KMS-11 (cell line): ENCODE measurements around the gene PDS5A.

Experiments
- H2AFZ ChIP-seq: fragments of 200-600 bp; sonication (generic); 2 replicates; pipeline ENCODE4 v1.6.1; 2016; ENCODE audit warnings: antibody characterized with exemption, mixed run types, low read depth
- H3K27ac ChIP-seq: fragments of 200-600 bp; sonication (generic); 2 replicates; pipeline ENCODE4 v1.6.1; 2016; ENCODE audit warnings: mild to moderate bottlenecking, mixed run types
- H3K27me3 ChIP-seq: fragments of 200-600 bp; sonication (generic); 2 replicates; pipeline ENCODE4 v1.6.1; 2017; ENCODE audit warnings: mild to moderate bottlenecking, low read depth, mixed run types, moderate library complexity; ENCODE audit not compliant: insufficient read depth
- H3K36me3 ChIP-seq: fragments of 200-600 bp; sonication (generic); 2 replicates; pipeline ENCODE4 v1.6.1; 2017; ENCODE audit warnings: mild to moderate bottlenecking, mixed run types; ENCODE audit not compliant: insufficient read depth
- H3K4me1 ChIP-seq: fragments of 200-600 bp; sonication (generic); 2 replicates; pipeline ENCODE4 v1.6.1; 2016; ENCODE audit warnings: mild to moderate bottlenecking, low read depth, mixed run types; ENCODE audit not compliant: poor library complexity, severe bottlenecking
- H3K4me2 ChIP-seq: fragments of 200-600 bp; sonication (generic); 2 replicates; pipeline ENCODE4 v1.7.0; 2016; ENCODE audit warnings: mild to moderate bottlenecking, mixed run types
- H3K4me3 ChIP-seq: fragments of 200-600 bp; sonication (generic); IDR thresholded peaks from 2 replicates; pipeline ENCODE4 v1.6.1; 2017; ENCODE audit warnings: low read depth, low read length, mixed read lengths; ENCODE audit not compliant: insufficient read depth
- H3K79me2 ChIP-seq: fragments of 200-600 bp; sonication (generic); 2 replicates; pipeline ENCODE4 v1.6.1; 2016; ENCODE audit warnings: low read depth, mixed run types; ENCODE audit not compliant: insufficient read depth
- H3K9ac ChIP-seq: fragments of 200-600 bp; sonication (generic); 2 replicates; pipeline ENCODE4 v1.6.1; 2016; ENCODE audit warnings: mild to moderate bottlenecking, mixed run types
- H4K20me1 ChIP-seq: fragments of 200-600 bp; sonication (generic); 2 replicates; pipeline ENCODE4 v1.6.1; 2016; ENCODE audit warnings: mild to moderate bottlenecking, mixed run types; ENCODE audit not compliant: insufficient read depth
- TF ChIP-seq, protein P1 (sequence below): fragments of 200-600 bp; sonication (generic); conservative IDR thresholded peaks from 2 replicates; pipeline ENCODE4 v1.6.1; 2017; ENCODE audit warnings: low read depth, mild to moderate bottlenecking, antibody characterized with exemption, low read length, moderate library complexity, mixed read lengths

The PDS5A gene

GRCh38 chr4:39864391-39864790 lies 113.3 kb downstream of the PDS5A start:
- Histone ChIP-seq H3K27me3 (no peaks in the 10 kb centered on the region), H2AFZ (no peak overlapping the region), H3K4me3 (no peak overlapping the region), H3K27ac (no peak overlapping the region), H4K20me1 (no peaks in the 10 kb centered on the region), H3K4me2 (no peak overlapping the region), H3K9ac (no peak overlapping the region), H3K36me3 (no peaks in the 10 kb centered on the region; the same call in 1 of the 2 replicates), H3K4me1 (peaks cover 22% of the 10 kb centered on the region), H3K79me2 (no peaks in the 10 kb centered on the region)
- TF ChIP-seq, protein P1, sequence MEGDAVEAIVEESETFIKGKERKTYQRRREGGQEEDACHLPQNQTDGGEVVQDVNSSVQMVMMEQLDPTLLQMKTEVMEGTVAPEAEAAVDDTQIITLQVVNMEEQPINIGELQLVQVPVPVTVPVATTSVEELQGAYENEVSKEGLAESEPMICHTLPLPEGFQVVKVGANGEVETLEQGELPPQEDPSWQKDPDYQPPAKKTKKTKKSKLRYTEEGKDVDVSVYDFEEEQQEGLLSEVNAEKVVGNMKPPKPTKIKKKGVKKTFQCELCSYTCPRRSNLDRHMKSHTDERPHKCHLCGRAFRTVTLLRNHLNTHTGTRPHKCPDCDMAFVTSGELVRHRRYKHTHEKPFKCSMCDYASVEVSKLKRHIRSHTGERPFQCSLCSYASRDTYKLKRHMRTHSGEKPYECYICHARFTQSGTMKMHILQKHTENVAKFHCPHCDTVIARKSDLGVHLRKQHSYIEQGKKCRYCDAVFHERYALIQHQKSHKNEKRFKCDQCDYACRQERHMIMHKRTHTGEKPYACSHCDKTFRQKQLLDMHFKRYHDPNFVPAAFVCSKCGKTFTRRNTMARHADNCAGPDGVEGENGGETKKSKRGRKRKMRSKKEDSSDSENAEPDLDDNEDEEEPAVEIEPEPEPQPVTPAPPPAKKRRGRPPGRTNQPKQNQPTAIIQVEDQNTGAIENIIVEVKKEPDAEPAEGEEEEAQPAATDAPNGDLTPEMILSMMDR = no peak

GRCh38 chr4:39860804-39861203 lies 116.9 kb downstream of the PDS5A start:
- Histone ChIP-seq H4K20me1 (no peaks in the 10 kb centered on the region), H3K4me2 (no peak overlapping the region), H3K27me3 (no peaks in the 10 kb centered on the region), H3K27ac (no peak overlapping the region), H3K4me1 (no peaks in the 10 kb centered on the region), H3K4me3 (no peak overlapping the region), H3K9ac (no peak overlapping the region), H3K79me2 (no peaks in the 10 kb centered on the region), H2AFZ (no peak overlapping the region), H3K36me3 (no peaks in the 10 kb centered on the region; the same call in 1 of the 2 replicates)
- TF ChIP-seq, protein P1 = no peak

DNA sequence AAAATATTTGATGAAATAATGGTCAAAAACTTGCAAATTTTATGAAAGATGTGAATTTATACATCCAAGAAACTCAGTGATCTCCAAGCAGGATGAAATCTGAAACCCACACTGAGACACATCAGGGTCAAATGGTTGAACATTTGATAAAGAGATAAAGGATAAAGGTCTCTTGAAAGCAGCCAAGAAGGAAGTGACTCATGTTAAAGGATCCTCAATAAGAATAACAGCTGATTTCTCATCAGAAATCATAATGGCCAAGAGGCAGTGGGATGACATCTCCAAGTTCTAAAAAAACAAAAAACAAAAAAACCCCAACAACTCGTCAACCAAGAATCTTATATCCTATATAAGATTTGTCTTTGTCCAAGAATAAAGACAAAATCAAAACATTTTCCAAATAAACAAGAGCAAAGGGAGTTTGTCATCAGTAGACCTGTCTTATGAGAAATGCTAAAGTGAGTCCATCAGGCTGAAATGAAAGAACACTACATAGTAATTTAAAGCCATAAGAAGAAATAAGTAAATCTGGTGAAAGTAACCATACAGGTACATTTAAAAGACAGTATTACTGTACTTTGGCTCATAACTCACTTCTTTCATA lies 121.7 kb downstream of the PDS5A start:
- Histone ChIP-seq H3K4me2 (no peak overlapping the region), H4K20me1 (no peaks in the 10 kb centered on the region), H3K4me1 (no peaks in the 10 kb centered on the region), H3K9ac (no peak overlapping the region), H3K4me3 (no peak overlapping the region), H2AFZ (no peak overlapping the region), H3K27me3 (no peaks in the 10 kb centered on the region), H3K79me2 (no peaks in the 10 kb centered on the region), H3K27ac (no peak overlapping the region), H3K36me3 (no peaks in the 10 kb centered on the region; the same call in 1 of the 2 replicates)
- TF ChIP-seq, protein P1 = no peak

DNA sequence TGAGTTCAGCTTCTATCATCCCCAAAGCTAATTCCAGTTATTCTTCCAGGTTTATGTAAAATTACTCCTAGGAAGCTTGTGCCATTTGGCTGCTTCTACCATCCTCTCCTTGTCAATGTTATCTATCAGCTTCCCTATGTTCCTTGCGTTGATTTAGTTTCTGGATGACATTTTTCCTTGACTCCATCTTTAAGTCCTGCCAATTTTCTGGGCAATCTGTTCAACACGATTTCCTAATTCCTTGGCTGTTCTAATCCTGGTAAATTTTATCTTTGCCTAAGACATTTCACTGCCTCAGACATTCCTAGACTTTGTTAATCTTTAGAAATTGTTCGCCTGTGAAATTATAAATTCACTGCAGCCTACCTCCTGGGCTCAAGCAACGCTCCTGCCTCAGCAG lies 125.1 kb downstream of the PDS5A start:
- TF ChIP-seq, protein P1 = no peak
- H3K27ac ChIP-seq = no peak overlapping the region
- H3K36me3 ChIP-seq = no peaks in the 10 kb centered on the region
- no peak overlapping the region for H3K4me2 ChIP-seq
- H3K79me2 ChIP-seq = no peaks in the 10 kb centered on the region
- H3K9ac ChIP-seq = no peak overlapping the region
- no peaks in the 10 kb centered on the region for H3K27me3 ChIP-seq
- H2AFZ ChIP-seq = no peak overlapping the region
- H3K4me1 ChIP-seq = no peaks in the 10 kb centered on the region
- no peaks in the 10 kb centered on the region for H4K20me1 ChIP-seq
- H3K4me3 ChIP-seq = no peak overlapping the region
